OCI-LY7 (cell line): ENCODE data around the gene PLA2R1. TPM values are rescaled to one million over a fixed set of nuclear protein-coding genes. Genes with fewer than 3 reads are reported as not detected.
"Not testable (repeated sequence)": the region's sequence is repeated elsewhere in the genome, so short reads cannot be mapped to it uniquely, and the experiment has no call there.

ENCODE experiments used
- BruUV-seq: library from RNA; stranded (reverse); fragments of 400-500 nt; replicated peaks from 2 replicates; lab custom pipeline; 2021; lab: Mats Ljungman, UMichigan
- CTCF ChIA-PET: fragments of 300-600 bp; sonication (Branson Sonifier 250); formaldehyde crosslinking; loops from one replicate; lab custom pipeline; 2022; ENCODE audit warnings: antibody characterized with exemption; ENCODE audit not compliant: unreplicated experiment; lab: Charles Lee
- POLR2A ChIA-PET: fragments of 300-600 bp; sonication (Branson Sonifier 250); formaldehyde crosslinking; loops from one replicate; lab custom pipeline; 2022; ENCODE audit warnings: antibody characterized with exemption; lab: Charles Lee
- DNase-seq: peaks from one replicate; pipeline ENCODE4 v3.0.0-alpha.2; 2015; ENCODE audit warnings: low spot score
- H2AFZ ChIP-seq: fragments of 200-600 bp; sonication (generic), shearing (Covaris generic); 2 replicates; pipeline ENCODE4 v1.6.1; 2014; ENCODE audit warnings: mild to moderate bottlenecking, antibody characterized with exemption, low read length, moderate library complexity
- H3K27ac ChIP-seq: fragments of 200-600 bp; sonication (generic); 2 replicates; pipeline ENCODE4 v1.5.1; 2014; ENCODE audit warnings: mixed run types, low read depth, mild to moderate bottlenecking, moderate library complexity, low read length, inconsistent platforms; ENCODE audit not compliant: poor library complexity, severe bottlenecking
- H3K36me3 ChIP-seq: fragments of 200-600 bp; sonication (generic); 2 replicates; pipeline ENCODE4 v1.6.1; 2014; ENCODE audit warnings: mild to moderate bottlenecking, antibody characterized with exemption, low read length, moderate library complexity, mixed read lengths; ENCODE audit not compliant: insufficient read depth
- H3K4me1 ChIP-seq: fragments of 200-600 bp; sonication (generic); 2 replicates; pipeline ENCODE4 v1.5.1; 2014; ENCODE audit warnings: mild to moderate bottlenecking, low read length; ENCODE audit not compliant: insufficient read depth, poor library complexity, severe bottlenecking
- H3K4me2 ChIP-seq: fragments of 200-600 bp; sonication (generic); 2 replicates; pipeline ENCODE4 v1.6.1; 2014; ENCODE audit warnings: mild to moderate bottlenecking, low read length
- H3K4me3 ChIP-seq: fragments of 200-600 bp; sonication (generic); 2 replicates; pipeline ENCODE4 v1.5.1; 2014; ENCODE audit warnings: mild to moderate bottlenecking, low read depth, low read length; ENCODE audit not compliant: poor library complexity, severe bottlenecking
- H3K79me2 ChIP-seq: fragments of 200-600 bp; sonication (generic); 2 replicates; pipeline ENCODE4 v1.6.1; 2016; ENCODE audit warnings: low read depth, mild to moderate bottlenecking, low read length, moderate library complexity, mixed read lengths; ENCODE audit not compliant: insufficient read depth
- H3K9me2 ChIP-seq: fragments of 200-600 bp; sonication (generic); 2 replicates; pipeline ENCODE4 v1.6.1; 2016; ENCODE audit warnings: mild to moderate bottlenecking, low read length, mixed read lengths; ENCODE audit not compliant: insufficient read depth
- H3K9me3 ChIP-seq: fragments of 200-600 bp; sonication (generic); 2 replicates; pipeline ENCODE4 v1.6.1; 2014; ENCODE audit warnings: mild to moderate bottlenecking, mixed run types, low read length, mixed read lengths
- H4K20me1 ChIP-seq: fragments of 200-600 bp; sonication (generic); 2 replicates; pipeline ENCODE4 v1.6.1; 2014; ENCODE audit warnings: mild to moderate bottlenecking, antibody characterized with exemption, low read length, moderate library complexity, mixed read lengths; ENCODE audit not compliant: insufficient read depth
- EZH2phosphoT487 ChIP-seq: fragments of 200-600 bp; sonication (generic); IDR thresholded peaks from 2 replicates; pipeline ENCODE4 v1.6.1; 2018; ENCODE audit warnings: low read depth, borderline replicate concordance, mild to moderate bottlenecking, mixed run types, antibody characterized with exemption, low read length, moderate library complexity, mixed read lengths
- intact Hi-C: fragments of 100-400 bp; cut with micrococcal nuclease; formaldehyde crosslinking; loops from one replicate; pipeline ENCODE4 v1.10.0; 2022; ENCODE audit not compliant: unreplicated experiment
- total RNA-seq, 2 experiments: library from RNA; depleted of rRNA in 1 of 2; stranded (reverse); fragments of >200 nt in 1 of 2; shearing (Covaris generic) in 1 of 2; gene quantifications; 2 replicates each; pipeline ENCODE4 v1.2.3, GENCODE V29; 2014 to 2022
- TF ChIP-seq, protein P1 (sequence below): fragments of 200-600 bp; sonication (generic); conservative IDR thresholded peaks from 2 replicates; pipeline ENCODE4 v1.5.1; 2014; ENCODE audit warnings: mild to moderate bottlenecking, antibody characterized with exemption, low read length, moderate library complexity, mixed read lengths

Gene PLA2R1
- total RNA-seq, 2 experiments from 2014 or later = not detected

DNA sequence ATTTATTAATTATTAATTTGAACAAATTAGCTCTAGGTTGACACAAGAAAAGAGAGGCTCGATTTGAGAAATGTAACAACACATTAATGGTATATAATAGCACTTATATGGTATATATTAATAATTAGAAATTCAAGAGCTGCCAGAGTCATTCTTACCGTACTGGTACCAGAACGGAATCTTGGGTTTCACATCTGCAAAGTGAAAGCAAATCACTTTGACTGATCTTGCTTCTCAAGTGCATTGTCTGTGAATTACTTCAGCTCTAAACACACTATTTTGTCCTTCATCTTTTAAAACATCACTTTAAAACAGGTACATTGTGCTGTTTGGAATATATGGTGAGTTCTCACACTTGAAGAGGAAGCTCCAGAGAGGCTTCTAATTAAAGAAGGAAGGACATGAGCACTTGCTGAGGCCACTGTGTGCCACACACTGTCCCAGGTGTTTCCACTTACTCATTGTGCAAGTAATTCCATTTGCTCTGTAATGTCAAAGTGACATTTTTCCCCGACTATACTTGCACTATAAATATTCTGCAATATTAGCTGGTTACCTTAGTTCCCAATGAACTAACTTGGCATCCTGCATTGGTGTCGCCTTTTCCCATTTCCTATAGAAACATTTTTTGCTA, 85.8 kb downstream of the PLA2R1 start:
- no peak overlapping the region for H3K4me3 ChIP-seq
- no peaks in the 10 kb centered on the region for H3K9me3 ChIP-seq
- no TSS peak for BruUV-seq
- H3K27ac ChIP-seq = no peak overlapping the region
- no peaks in the 10 kb centered on the region for H4K20me1 ChIP-seq
- H3K4me2 ChIP-seq = no peak overlapping the region
- H3K79me2 ChIP-seq = no peaks in the 10 kb centered on the region
- TF ChIP-seq EZH2phosphoT487 = no peak
- TF ChIP-seq, protein P1, sequence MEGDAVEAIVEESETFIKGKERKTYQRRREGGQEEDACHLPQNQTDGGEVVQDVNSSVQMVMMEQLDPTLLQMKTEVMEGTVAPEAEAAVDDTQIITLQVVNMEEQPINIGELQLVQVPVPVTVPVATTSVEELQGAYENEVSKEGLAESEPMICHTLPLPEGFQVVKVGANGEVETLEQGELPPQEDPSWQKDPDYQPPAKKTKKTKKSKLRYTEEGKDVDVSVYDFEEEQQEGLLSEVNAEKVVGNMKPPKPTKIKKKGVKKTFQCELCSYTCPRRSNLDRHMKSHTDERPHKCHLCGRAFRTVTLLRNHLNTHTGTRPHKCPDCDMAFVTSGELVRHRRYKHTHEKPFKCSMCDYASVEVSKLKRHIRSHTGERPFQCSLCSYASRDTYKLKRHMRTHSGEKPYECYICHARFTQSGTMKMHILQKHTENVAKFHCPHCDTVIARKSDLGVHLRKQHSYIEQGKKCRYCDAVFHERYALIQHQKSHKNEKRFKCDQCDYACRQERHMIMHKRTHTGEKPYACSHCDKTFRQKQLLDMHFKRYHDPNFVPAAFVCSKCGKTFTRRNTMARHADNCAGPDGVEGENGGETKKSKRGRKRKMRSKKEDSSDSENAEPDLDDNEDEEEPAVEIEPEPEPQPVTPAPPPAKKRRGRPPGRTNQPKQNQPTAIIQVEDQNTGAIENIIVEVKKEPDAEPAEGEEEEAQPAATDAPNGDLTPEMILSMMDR = no peak
- CTCF ChIA-PET = no interaction called here
- no peaks in the 10 kb centered on the region for H3K4me1 ChIP-seq
- no peaks in the 10 kb centered on the region for H3K9me2 ChIP-seq
- DNase-seq = no peak
- POLR2A ChIA-PET = no interaction called here
- intact Hi-C loops = no loop called here
- H2AFZ ChIP-seq = no peak overlapping the region
- no peaks in the 10 kb centered on the region for H3K36me3 ChIP-seq

- no peak overlapping the region for H3K27ac ChIP-seq
- intact Hi-C loops = no loop called here
- H3K4me1 ChIP-seq = no peaks in the 10 kb centered on the region
- ChIA-PET POLR2A (interaction anchor here (1.5 kb wide), 1 partner anchor 12 kb away, joined by 5 read pairs; no protein-coding TSS in a partner anchor), CTCF (no interaction called here)
- H4K20me1 ChIP-seq = no peaks in the 10 kb centered on the region
- no peak overlapping the region for H3K4me2 ChIP-seq
- H3K4me3 ChIP-seq = no peak overlapping the region
- H3K9me3 ChIP-seq = no peaks in the 10 kb centered on the region
- no peak for DNase-seq
- H3K79me2 ChIP-seq = no peaks in the 10 kb centered on the region
- no peaks in the 10 kb centered on the region for H3K9me2 ChIP-seq
- TF ChIP-seq, protein P1 = no peak
- TF ChIP-seq EZH2phosphoT487 = no peak
- BruUV-seq = no TSS peak
- H2AFZ ChIP-seq = no peak overlapping the region
- H3K36me3 ChIP-seq = no peaks in the 10 kb centered on the region
Observed at GRCh38 chr2:159973325-159973724, 89.1 kb downstream of the PLA2R1 start.

DNA sequence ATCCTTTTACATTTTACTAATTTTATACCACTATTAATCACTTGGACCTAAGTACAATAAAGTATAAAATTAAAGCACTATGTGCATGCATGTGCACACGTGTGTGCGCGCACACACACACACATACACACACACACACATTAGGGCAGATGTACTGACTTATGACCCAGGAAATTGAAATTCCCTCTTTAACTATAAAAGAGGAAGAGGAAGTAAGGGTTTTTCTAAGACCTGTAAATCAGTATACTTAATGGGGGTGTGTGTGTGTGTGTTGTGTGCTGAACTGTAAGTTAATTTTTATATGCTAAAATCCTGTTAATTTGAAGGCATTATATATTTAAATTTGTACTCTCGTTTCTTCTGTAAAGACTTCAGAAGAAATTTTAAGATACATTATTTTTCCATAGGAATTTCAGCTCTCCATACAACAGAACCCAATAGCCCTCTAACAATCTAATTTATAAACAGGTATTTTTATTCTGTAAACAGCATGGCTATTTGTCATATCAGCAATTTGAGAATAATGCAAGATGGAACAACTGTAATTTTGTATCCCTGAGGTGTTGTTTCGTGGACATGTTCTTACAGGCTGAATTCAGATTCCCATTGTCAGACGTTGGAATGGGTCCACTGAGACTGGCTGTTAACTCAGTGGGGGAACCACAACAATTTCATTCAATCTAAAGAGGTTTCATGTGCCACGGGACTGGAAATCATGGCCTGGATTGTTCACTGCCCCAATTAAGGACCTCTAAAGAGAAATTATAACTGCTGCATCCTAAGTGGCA, 90.9 kb downstream of the PLA2R1 start:
- Histone ChIP-seq H3K9me2 (no peaks in the 10 kb centered on the region), H3K27ac (no peak overlapping the region), H3K79me2 (no peaks in the 10 kb centered on the region), H3K4me1 (no peaks in the 10 kb centered on the region), H4K20me1 (no peaks in the 10 kb centered on the region), H3K36me3 (no peaks in the 10 kb centered on the region), H3K4me2 (no peak overlapping the region), H2AFZ (peak overlapping the region; percentile 9; the same call in 1 of the 2 replicates), H3K9me3 (no peaks in the 10 kb centered on the region), H3K4me3 (no peak overlapping the region)
- ChIA-PET POLR2A (no interaction called here), CTCF (no interaction called here)
- TF ChIP-seq, protein P1 = no peak
- TF ChIP-seq EZH2phosphoT487 = no peak
- intact Hi-C loops = no loop called here
- no TSS peak for BruUV-seq
- DNase-seq = peak; percentile 11

DNA sequence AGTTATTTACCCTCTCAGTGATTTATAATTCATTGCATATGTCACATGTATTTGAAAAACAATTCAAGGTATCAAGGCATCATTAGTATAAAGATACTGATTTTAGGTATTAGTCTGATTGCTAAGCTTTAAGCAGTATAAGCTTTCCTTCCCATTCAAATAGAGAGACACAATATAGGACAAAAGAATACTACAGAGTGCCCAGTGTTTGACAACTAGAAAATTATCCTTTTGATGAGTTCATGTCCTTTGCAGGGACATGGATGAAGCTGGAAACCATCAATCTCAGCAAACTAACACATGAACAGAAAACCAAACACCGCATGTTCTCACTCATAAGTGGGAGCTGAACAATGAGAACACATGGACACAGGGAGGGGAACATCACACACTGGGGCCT, 91.9 kb downstream of the PLA2R1 start:
- intact Hi-C loops, DNase-seq, H2AFZ ChIP-seq, H3K79me2 ChIP-seq, BruUV-seq, H3K27ac ChIP-seq, H3K4me3 ChIP-seq, H3K36me3 ChIP-seq, H4K20me1 ChIP-seq, CTCF ChIA-PET, H3K4me2 ChIP-seq, H3K9me3 ChIP-seq, H3K4me1 ChIP-seq, H3K9me2 ChIP-seq: not testable (repeated sequence)
- POLR2A ChIA-PET = interaction anchor here (0.6 to 0.7 kb wide), 2 partner anchors 28 to 276 kb away, joined by 3 to 4 read pairs; no protein-coding TSS in a partner anchor
